CD14-positive monocyte (primary cell): ENCODE data around the gene CLEC2B. TPM values are rescaled to one million over a fixed set of nuclear protein-coding genes. Genes with fewer than 3 reads are reported as not detected.

Experiments used
- DNase-seq, 3 donors: peaks; one replicate each; pipeline ENCODE4 v3.0.0-alpha.2; 2011 to 2022
- H2AFZ ChIP-seq: 2 replicates; pipeline ENCODE4 v1.6.0; 2012; ENCODE audit warnings: mild to moderate bottlenecking, low read depth, low read length, inconsistent platforms; ENCODE audit not compliant: insufficient read depth, poor library complexity, severe bottlenecking
- H3K27ac ChIP-seq, 2 donors: 1 replicate in 1 of 2; 2 replicates in 1 of 2; pipeline ENCODE4 v1.5.1; 2012 to 2013; ENCODE audit warnings: low read length in 2 of 2, control low read depth in 1 of 2, inconsistent platforms in 1 of 2, low read depth in 1 of 2, mild to moderate bottlenecking in 1 of 2
- H3K27me3 ChIP-seq, 2 donors: one replicate each; pipeline versions ENCODE4 v1.6.0 to v1.6.1; 2011 to 2013; ENCODE audit warnings: low read length in 2 of 2; ENCODE audit not compliant: control insufficient read depth in 2 of 2, insufficient read depth in 2 of 2
- H3K36me3 ChIP-seq, 2 donors: replicated peaks in 1 of 2; 1 replicate in 1 of 2; 2 replicates in 1 of 2; pipeline versions ENCODE4 v1.5.1 to v1.6.1; 2012 to 2013; ENCODE audit warnings: low read length in 2 of 2, control low read depth in 1 of 2, inconsistent platforms in 1 of 2, mild to moderate bottlenecking in 1 of 2; ENCODE audit not compliant: insufficient read depth in 2 of 2, control insufficient read depth in 1 of 2
- H3K4me1 ChIP-seq, 2 donors: 1 replicate in 1 of 2; 2 replicates in 1 of 2; pipeline versions ENCODE4 v1.5.1 to v1.6.1; 2012 to 2013; ENCODE audit warnings: low read length in 2 of 2, control low read depth in 1 of 2, inconsistent platforms in 1 of 2, mild to moderate bottlenecking in 1 of 2, moderate library complexity in 1 of 2; ENCODE audit not compliant: insufficient read depth in 2 of 2, control insufficient read depth in 1 of 2
- H3K4me2 ChIP-seq: replicated peaks from 2 replicates; pipeline ENCODE3; 2012; ENCODE audit warnings: low read length, moderate library complexity, mild to moderate bottlenecking; ENCODE audit not compliant: poor library complexity, severe bottlenecking; ENCODE audit errors: extremely low read depth
- H3K4me3 ChIP-seq, 3 experiments: fragments of 200-600 bp in 1 of 3; sonication (generic) in 1 of 3; replicated peaks in 1 of 3; 1 replicate in 2 of 3; 2 replicates in 1 of 3; pipeline ENCODE4 v1.5.1; 2011 to 2013; ENCODE audit warnings: low read length in 3 of 3, mild to moderate bottlenecking in 3 of 3, control low read depth in 2 of 3, low read depth in 2 of 3, inconsistent platforms in 1 of 3, moderate library complexity in 1 of 3
- H3K79me2 ChIP-seq: 2 replicates; pipeline ENCODE4 v1.6.0; 2012; ENCODE audit warnings: mild to moderate bottlenecking, control low read depth, inconsistent platforms, low read length, moderate library complexity; ENCODE audit not compliant: insufficient read depth
- H3K9ac ChIP-seq: 2 replicates; pipeline ENCODE4 v1.6.0; 2017; ENCODE audit warnings: low read length, mild to moderate bottlenecking; ENCODE audit not compliant: insufficient read depth, poor library complexity, severe bottlenecking
- H3K9me3 ChIP-seq, 2 donors: replicated peaks in 1 of 2; 1 replicate in 1 of 2; 2 replicates in 1 of 2; pipeline versions ENCODE4 v1.5.1 to v1.6.1; 2012 to 2013; ENCODE audit warnings: low read length in 2 of 2, control low read depth in 1 of 2; ENCODE audit not compliant: control insufficient read depth in 1 of 2, insufficient read depth in 1 of 2
- H4K20me1 ChIP-seq: 2 replicates; pipeline ENCODE4 v1.6.0; 2012; ENCODE audit warnings: mild to moderate bottlenecking, low read length, control low read depth, moderate library complexity; ENCODE audit not compliant: insufficient read depth
- H3K27ac Mint-ChIP-seq, 7 donors: one replicate each; pipeline ENCODE4 v1.8.0; 2020; ENCODE audit warnings: mild to moderate bottlenecking in 7 of 7, mixed read lengths in 7 of 7, moderate library complexity in 6 of 7, inconsistent platforms in 2 of 7
- H3K27me3 Mint-ChIP-seq, 3 donors: one replicate each; pipeline ENCODE4 v1.8.0; 2021 to 2022; ENCODE audit warnings: low read depth in 3 of 3, mild to moderate bottlenecking in 3 of 3, mixed read lengths in 3 of 3, moderate library complexity in 3 of 3, inconsistent platforms in 1 of 3
- H3K36me3 Mint-ChIP-seq, 2 donors: one replicate each; pipeline ENCODE4 v1.8.0; 2020; ENCODE audit warnings: mixed read lengths in 2 of 2, inconsistent platforms in 1 of 2, mild to moderate bottlenecking in 1 of 2
- H3K4me1 Mint-ChIP-seq: one replicate; pipeline ENCODE4 v1.8.0; 2020; ENCODE audit warnings: mild to moderate bottlenecking, mixed read lengths
- H3K4me3 Mint-ChIP-seq, 2 donors: one replicate each; pipeline ENCODE4 v1.8.0; 2020; ENCODE audit warnings: mild to moderate bottlenecking in 2 of 2, mixed read lengths in 2 of 2, moderate library complexity in 1 of 2
- H3K9me3 Mint-ChIP-seq, 7 donors: one replicate each; pipeline ENCODE4 v1.8.0; 2020 to 2022; ENCODE audit warnings: mixed read lengths in 7 of 7, mild to moderate bottlenecking in 6 of 7, moderate library complexity in 6 of 7, inconsistent platforms in 2 of 7
- CTCF ChIP-seq: fragments of 200-600 bp; IDR thresholded peaks from one replicate; pipeline ENCODE4 v1.8.0; 2022; ENCODE audit warnings: antibody characterized with exemption, mild to moderate bottlenecking
- WGBS: methylation state at CpG from one replicate; pipeline ENCODE4 v1.1.5; 2013; ENCODE audit warnings: missing lambda C conversion rate; ENCODE audit not compliant: insufficient coverage; 5-methylcytosine and 5-hydroxymethylcytosine counted together
- intact Hi-C, 2 donors: fragments of 100-400 bp; cut with micrococcal nuclease; formaldehyde crosslinking; loops; one replicate each; pipeline versions ENCODE4 v1.15.0 to v1.15.1; 2023
- polyA plus RNA-seq, 3 donors: library from polyadenylated mRNA; depleted of rRNA in 1 of 3; unstranded in 2 of 3; stranded (reverse) in 1 of 3; fragments of 300-500 nt in 2 of 3; fragments of >200 nt in 1 of 3; fragmentation: Illumina TruSeq in 2 of 3; gene quantifications; 1 replicate in 2 of 3; 2 replicates in 1 of 3; pipeline ENCODE4 v1.2.3, GENCODE V29; 2012 to 2021

Gene CLEC2B
- polyA plus RNA-seq, 3 donors = 52.1 to 80.3 (median 59.4) TPM

GRCh38 chr12:9872742-9873141 lies 3.6 kb upstream of the CLEC2B start:
- no peaks in the 10 kb centered on the region for H3K36me3 Mint-ChIP-seq
- Histone ChIP-seq H3K27ac (no peak overlapping the region), H3K4me2 (no peak overlapping the region), H4K20me1 (no peaks in the 10 kb centered on the region), H3K27me3 (no peaks in the 10 kb centered on the region), H3K9ac (no peak overlapping the region), H3K4me3 (no peak overlapping the region), H2AFZ (no peak overlapping the region), H3K4me1 (peaks cover 3 to 9% of the 10 kb centered on the region in 2 donors), H3K36me3 (no peaks in the 10 kb centered on the region), H3K79me2 (peaks cover 14% of the 10 kb centered on the region), H3K9me3 (no peaks in the 10 kb centered on the region)
- peaks cover 5% of the 10 kb centered on the region for H3K4me1 Mint-ChIP-seq
- H3K4me3 Mint-ChIP-seq = no peak overlapping the region
- intact Hi-C loops = loop anchor here in 1 of 2 donors (10.0 kb wide), 1 partner anchor 262 kb away; the partner anchor contains the start of gene CLEC7A
- WGBS = 93% methylated on average over 8 of the region's 11 CpGs
- H3K27ac Mint-ChIP-seq = no peak overlapping the region
- no peak for DNase-seq
- H3K9me3 Mint-ChIP-seq = peaks cover 0 to 13% (median 10%) of the 10 kb centered on the region in 7 donors
- H3K27me3 Mint-ChIP-seq = no peaks in the 10 kb centered on the region
- TF ChIP-seq CTCF = no peak

- peaks cover 3 to 9% of the 10 kb centered on the region in 2 donors for H3K4me1 ChIP-seq
- H3K9ac ChIP-seq = no peak overlapping the region
- TF ChIP-seq CTCF = no peak
- Mint-ChIP-seq H3K27ac (no peak overlapping the region), H3K9me3 (peaks cover 0 to 13% (median 10%) of the 10 kb centered on the region in 7 donors), H3K36me3 (no peaks in the 10 kb centered on the region), H3K4me1 (peaks cover 5% of the 10 kb centered on the region), H3K27me3 (no peaks in the 10 kb centered on the region), H3K4me3 (no peak overlapping the region)
- H3K9me3 ChIP-seq = no peaks in the 10 kb centered on the region
- H3K79me2 ChIP-seq = peaks cover 20% of the 10 kb centered on the region
- WGBS = no CpG with 5 or more reads among the region's 3 CpGs
- H3K36me3 ChIP-seq = no peaks in the 10 kb centered on the region
- no peak overlapping the region for H3K4me3 ChIP-seq
- H2AFZ ChIP-seq = no peak overlapping the region
- no peaks in the 10 kb centered on the region for H3K27me3 ChIP-seq
- DNase-seq = no peak
- H3K27ac ChIP-seq = no peak overlapping the region
- no peak overlapping the region for H3K4me2 ChIP-seq
- H4K20me1 ChIP-seq = peaks cover 3% of the 10 kb centered on the region
- intact Hi-C loops = loop anchor here in 1 of 2 donors (10.0 kb wide), 1 partner anchor 263 kb away; the partner anchor contains the start of gene CLEC7A
Measured at GRCh38 chr12:9872162-9872561, 3.0 kb upstream of the CLEC2B start.
